RKO (cell line): ENCODE results near the gene SLC28A1.

Experiments used
- DNase-seq: peaks from one replicate; pipeline ENCODE4 v3.0.0-alpha.2; 2016; ENCODE audit warnings: low spot score

The SLC28A1 gene

GRCh38 chr15:84883916-84884781 is at the start of gene SLC28A1:
TSS of gene SLC28A1 (plus strand) at chr15:84884662. CDS start at chr15:84887761, 3,099 bp downstream.
- DNase-seq: no peak

GRCh38 chr15:84834969-84835368 is 49.5 kb upstream of the SLC28A1 start:
- DNase-seq: no peak

GRCh38 chr15:84835661-84836337 is 48.7 kb upstream of the SLC28A1 start:
- no peak for DNase-seq

- no peak for DNase-seq
Observed at GRCh38 chr15:84836844-84837243, 47.6 kb upstream of the SLC28A1 start.

GRCh38 chr15:84839714-84840113 is 44.7 kb upstream of the SLC28A1 start:
- no peak for DNase-seq

GRCh38 chr15:84840255-84840654 is 44.2 kb upstream of the SLC28A1 start:
- DNase-seq: no peak

- DNase-seq: no peak
Observed at GRCh38 chr15:84840741-84841429, 43.6 kb upstream of the SLC28A1 start.

GRCh38 chr15:84842781-84843180 is 41.7 kb upstream of the SLC28A1 start:
- no peak for DNase-seq

- no peak for DNase-seq
Observed at GRCh38 chr15:84844964-84845363, 39.5 kb upstream of the SLC28A1 start.

- DNase-seq: peak; percentile 82
Observed at GRCh38 chr15:84845631-84846030, 38.8 kb upstream of the SLC28A1 start.

GRCh38 chr15:84846269-84846668 is 38.2 kb upstream of the SLC28A1 start:
- DNase-seq: no peak

- DNase-seq: no peak
Observed at GRCh38 chr15:84847382-84847781, 37.1 kb upstream of the SLC28A1 start.

- no peak for DNase-seq
Observed at GRCh38 chr15:84852212-84852611, 32.2 kb upstream of the SLC28A1 start.

- no peak for DNase-seq
Observed at GRCh38 chr15:84855136-84855535, 29.3 kb upstream of the SLC28A1 start.

GRCh38 chr15:84855765-84856164 is 28.7 kb upstream of the SLC28A1 start:
- no peak for DNase-seq

- no peak for DNase-seq
Observed at GRCh38 chr15:84856731-84857417, 27.6 kb upstream of the SLC28A1 start.

- no peak for DNase-seq
Observed at GRCh38 chr15:84857418-84858004, 27.0 kb upstream of the SLC28A1 start.

GRCh38 chr15:84858231-84858630 is 26.2 kb upstream of the SLC28A1 start:
- DNase-seq: no peak

GRCh38 chr15:84859144-84859543 is 25.3 kb upstream of the SLC28A1 start:
- no peak for DNase-seq

GRCh38 chr15:84859651-84860050 is 24.8 kb upstream of the SLC28A1 start:
- DNase-seq: no peak

- DNase-seq: no peak
Observed at GRCh38 chr15:84861781-84862180, 22.7 kb upstream of the SLC28A1 start.
